NCI-H82 (cell line): ENCODE data around the gene PDYN.

Source experiments
- DNase-seq: peaks from one replicate; lab custom pipeline; 2025; lab: John Stamatoyannopoulos, UW

Gene PDYN

DNA sequence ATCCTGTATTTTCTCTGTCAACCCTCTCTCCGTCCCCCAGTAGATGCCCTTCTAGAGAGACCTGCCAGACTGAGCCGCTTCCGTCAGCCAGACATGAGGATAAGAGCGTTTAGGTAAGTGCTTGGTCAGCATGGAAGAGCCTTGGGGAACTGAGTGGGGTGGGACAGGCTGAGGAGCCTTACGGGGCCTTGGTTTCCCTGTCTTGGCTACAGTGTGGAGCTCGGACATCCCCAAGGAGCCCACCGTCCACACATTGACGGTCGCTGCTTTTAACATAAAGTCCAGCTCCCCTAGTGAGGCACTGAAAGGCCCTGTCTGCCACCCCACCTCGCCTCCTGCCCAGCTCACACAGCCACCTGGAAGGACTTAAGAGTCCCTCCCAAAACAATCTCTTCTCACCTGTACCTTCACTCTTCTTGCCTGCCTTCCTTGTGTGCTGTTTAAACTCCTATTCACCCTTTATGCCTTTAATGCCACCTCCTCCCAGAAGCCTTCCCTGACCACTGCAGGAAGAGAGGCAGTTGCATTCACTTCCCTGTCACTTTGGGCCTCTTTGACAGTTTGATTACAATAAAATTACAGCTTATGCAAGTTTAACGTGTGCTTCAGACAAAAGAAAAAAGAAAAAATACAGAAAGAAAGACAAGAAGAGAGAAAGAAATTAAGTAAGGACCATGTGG lies 42.3 kb downstream of the PDYN start:
- no peak for DNase-seq

DNA sequence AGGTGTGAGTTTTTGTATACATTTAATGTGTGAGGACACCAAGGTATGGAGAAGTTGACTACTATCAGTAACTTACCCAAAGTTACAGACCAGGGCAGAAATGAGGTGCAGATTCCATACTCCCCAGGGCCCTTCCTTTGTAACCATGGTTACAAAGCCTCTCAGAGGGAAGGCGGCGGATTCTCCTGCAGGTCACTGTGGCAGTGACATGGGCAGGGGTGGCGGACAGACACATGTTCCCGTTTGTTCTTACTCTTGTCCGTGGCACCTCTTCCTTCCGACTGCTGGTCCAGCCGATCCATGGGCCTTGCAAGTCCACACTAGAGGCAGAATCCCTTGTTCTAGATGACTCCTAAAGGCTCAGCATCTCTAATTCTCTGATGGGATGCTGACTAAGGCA lies 43.0 kb downstream of the PDYN start:
- DNase-seq, result no peak

GRCh38 chr20:1949347-1950100 lies 44.3 kb downstream of the PDYN start:
- no peak for DNase-seq

GRCh38 chr20:1947535-1947846 lies 46.4 kb downstream of the PDYN start:
- no peak for DNase-seq

DNA sequence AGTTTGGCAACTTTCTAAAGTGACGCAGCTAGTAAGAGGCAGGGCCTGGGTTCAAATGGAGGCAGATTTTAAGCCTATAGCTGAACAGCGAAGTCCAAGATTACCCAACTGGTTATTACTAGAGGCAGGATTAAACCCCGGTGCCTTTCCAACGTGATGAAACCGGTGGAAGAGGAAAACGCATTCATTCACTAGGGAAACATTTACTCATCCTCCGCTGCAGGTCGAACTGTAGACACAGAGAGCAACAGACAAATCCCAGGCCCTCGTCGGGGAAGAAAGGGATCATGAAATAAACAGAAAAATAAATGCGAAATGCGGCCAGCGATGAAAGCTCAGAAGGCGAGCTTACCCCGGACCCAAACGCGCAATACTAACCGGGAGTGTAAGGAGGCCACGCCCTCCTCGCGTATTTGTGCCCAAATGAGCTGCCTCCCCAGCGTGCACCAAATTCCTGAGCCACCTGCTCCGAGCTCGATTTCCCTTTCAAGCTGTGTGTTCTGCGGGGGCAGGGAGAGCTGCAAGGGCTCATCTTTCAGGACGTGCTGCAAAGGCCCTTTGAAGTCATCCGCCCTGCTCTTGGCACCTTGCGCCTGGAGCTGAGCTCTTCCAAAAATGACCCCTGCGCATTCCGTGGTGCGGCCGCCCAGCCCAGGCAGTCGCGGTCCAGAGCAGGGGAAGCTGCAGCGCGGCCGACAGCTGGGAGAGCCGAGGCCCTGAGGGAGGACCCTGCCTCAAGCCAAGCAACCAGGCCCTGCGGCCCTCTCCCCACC lies 46.9 kb downstream of the PDYN start:
- no peak for DNase-seq

DNA sequence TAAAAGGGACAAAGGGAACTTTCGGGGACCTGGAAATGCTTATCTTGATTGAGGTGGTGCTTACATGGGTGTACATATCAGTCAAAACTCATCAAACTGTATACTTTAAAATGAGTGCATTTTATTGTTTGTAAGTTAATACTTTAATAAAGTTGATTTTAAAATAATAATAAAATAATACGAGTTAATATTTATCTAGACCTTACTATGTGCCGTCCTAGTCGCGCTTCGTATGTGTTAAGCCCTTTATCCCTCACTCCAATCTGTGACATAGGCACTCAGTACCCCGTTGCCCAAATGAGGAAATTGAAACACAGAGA lies 47.5 kb downstream of the PDYN start:
- DNase-seq, result no peak

GRCh38 chr20:1945660-1946059 lies 48.2 kb downstream of the PDYN start:
- DNase-seq, result no peak

GRCh38 chr20:1945134-1945618 lies 48.7 kb downstream of the PDYN start:
- DNase-seq, result no peak

- no peak for DNase-seq
Observed at GRCh38 chr20:1944345-1945091, 49.3 kb downstream of the PDYN start.

- no peak for DNase-seq
Observed at GRCh38 chr20:1943275-1944002, 50.4 kb downstream of the PDYN start.

GRCh38 chr20:1942486-1943274 lies 51.2 kb downstream of the PDYN start:
- no peak for DNase-seq

- DNase-seq, result no peak
Observed at GRCh38 chr20:1942061-1942460, 51.8 kb downstream of the PDYN start.

- no peak for DNase-seq
Observed at GRCh38 chr20:1941226-1941625, 52.6 kb downstream of the PDYN start.

GRCh38 chr20:1940581-1940980 lies 53.3 kb downstream of the PDYN start:
- no peak for DNase-seq

DNA sequence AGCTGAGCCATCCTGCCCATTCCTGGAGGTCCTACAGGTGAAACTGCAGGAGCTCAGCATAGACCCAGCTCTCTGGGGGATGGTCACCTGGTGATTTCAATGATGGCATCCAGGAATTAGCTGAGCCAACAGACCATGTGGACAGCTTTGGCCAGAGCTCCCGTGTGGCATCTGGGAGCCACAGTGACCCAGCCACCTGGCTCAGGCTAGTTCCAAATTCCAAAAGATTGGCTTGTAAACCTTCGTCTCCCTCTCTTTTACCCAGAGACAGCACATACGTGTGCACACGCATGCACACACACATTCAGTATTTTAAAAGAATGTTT lies 54.6 kb downstream of the PDYN start:
- no peak for DNase-seq

- no peak for DNase-seq
Observed at GRCh38 chr20:1938464-1939269, 55.2 kb downstream of the PDYN start.

GRCh38 chr20:1937316-1937976 lies 56.4 kb downstream of the PDYN start:
- DNase-seq, result no peak

- peak; percentile 4 for DNase-seq
Observed at GRCh38 chr20:1935696-1936366, 58.0 kb downstream of the PDYN start.
